ENCODE measurements around the gene DCAF8.

DNA sequence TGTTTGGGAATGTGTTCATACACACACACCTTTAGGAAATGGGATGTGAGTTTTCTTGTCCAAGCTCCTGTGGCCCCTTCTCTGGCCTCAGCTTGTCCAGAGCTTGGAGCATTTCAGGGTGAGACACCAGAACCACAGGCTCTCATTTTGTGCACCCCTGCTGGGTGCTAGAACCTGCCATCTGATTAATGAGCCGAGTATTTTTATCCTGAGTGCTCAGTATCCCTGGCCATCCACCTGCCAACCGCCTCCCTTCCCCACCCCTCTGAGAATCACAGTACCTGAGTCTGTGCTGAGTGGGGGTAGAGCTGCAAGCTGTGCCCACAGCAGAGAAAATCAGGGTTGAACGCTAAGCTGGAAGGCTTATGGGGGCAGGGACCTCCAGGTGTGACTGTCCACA is 70.6 kb downstream of the DCAF8 start:
- TF ChIP-seq CREM (CRISPR knock-in tag; IDR thresholded peaks at IDR 0.05) (no peak), KAT7 (CRISPR knock-in tag; IDR thresholded peaks at IDR 0.05; ENCODE audit: borderline replicate concordance) (no peak), TCF7 (CRISPR knock-in tag; IDR thresholded peaks at IDR 0.05; ENCODE audit: low read depth) (no peak), ZNF317 (CRISPR knock-in tag; IDR thresholded peaks at IDR 0.05; ENCODE audit: borderline replicate concordance, low read depth) (no peak), JUN (CRISPR knock-in tag; IDR thresholded peaks at IDR 0.05) (no peak), ETV6 (CRISPR knock-in tag; IDR thresholded peaks at IDR 0.05) (no peak)
- TF ChIP-seq, protein P1, sequence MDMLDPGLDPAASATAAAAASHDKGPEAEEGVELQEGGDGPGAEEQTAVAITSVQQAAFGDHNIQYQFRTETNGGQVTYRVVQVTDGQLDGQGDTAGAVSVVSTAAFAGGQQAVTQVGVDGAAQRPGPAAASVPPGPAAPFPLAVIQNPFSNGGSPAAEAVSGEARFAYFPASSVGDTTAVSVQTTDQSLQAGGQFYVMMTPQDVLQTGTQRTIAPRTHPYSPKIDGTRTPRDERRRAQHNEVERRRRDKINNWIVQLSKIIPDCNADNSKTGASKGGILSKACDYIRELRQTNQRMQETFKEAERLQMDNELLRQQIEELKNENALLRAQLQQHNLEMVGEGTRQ (CRISPR knock-in tag; IDR thresholded peaks at IDR 0.05): no peak
- TF ChIP-seq, protein P2, sequence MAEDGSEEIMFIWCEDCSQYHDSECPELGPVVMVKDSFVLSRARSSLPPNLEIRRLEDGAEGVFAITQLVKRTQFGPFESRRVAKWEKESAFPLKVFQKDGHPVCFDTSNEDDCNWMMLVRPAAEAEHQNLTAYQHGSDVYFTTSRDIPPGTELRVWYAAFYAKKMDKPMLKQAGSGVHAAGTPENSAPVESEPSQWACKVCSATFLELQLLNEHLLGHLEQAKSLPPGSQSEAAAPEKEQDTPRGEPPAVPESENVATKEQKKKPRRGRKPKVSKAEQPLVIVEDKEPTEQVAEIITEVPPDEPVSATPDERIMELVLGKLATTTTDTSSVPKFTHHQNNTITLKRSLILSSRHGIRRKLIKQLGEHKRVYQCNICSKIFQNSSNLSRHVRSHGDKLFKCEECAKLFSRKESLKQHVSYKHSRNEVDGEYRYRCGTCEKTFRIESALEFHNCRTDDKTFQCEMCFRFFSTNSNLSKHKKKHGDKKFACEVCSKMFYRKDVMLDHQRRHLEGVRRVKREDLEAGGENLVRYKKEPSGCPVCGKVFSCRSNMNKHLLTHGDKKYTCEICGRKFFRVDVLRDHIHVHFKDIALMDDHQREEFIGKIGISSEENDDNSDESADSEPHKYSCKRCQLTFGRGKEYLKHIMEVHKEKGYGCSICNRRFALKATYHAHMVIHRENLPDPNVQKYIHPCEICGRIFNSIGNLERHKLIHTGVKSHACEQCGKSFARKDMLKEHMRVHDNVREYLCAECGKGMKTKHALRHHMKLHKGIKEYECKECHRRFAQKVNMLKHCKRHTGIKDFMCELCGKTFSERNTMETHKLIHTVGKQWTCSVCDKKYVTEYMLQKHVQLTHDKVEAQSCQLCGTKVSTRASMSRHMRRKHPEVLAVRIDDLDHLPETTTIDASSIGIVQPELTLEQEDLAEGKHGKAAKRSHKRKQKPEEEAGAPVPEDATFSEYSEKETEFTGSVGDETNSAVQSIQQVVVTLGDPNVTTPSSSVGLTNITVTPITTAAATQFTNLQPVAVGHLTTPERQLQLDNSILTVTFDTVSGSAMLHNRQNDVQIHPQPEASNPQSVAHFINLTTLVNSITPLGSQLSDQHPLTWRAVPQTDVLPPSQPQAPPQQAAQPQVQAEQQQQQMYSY (CRISPR knock-in tag; IDR thresholded peaks at IDR 0.05): no peak
- TF ChIP-seq, protein P3, sequence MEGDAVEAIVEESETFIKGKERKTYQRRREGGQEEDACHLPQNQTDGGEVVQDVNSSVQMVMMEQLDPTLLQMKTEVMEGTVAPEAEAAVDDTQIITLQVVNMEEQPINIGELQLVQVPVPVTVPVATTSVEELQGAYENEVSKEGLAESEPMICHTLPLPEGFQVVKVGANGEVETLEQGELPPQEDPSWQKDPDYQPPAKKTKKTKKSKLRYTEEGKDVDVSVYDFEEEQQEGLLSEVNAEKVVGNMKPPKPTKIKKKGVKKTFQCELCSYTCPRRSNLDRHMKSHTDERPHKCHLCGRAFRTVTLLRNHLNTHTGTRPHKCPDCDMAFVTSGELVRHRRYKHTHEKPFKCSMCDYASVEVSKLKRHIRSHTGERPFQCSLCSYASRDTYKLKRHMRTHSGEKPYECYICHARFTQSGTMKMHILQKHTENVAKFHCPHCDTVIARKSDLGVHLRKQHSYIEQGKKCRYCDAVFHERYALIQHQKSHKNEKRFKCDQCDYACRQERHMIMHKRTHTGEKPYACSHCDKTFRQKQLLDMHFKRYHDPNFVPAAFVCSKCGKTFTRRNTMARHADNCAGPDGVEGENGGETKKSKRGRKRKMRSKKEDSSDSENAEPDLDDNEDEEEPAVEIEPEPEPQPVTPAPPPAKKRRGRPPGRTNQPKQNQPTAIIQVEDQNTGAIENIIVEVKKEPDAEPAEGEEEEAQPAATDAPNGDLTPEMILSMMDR (IDR thresholded peaks at IDR 0.05): no peak

Data from WTC11 (cell line).